Measurements from ENCODE around the gene NCAM1.

DNA sequence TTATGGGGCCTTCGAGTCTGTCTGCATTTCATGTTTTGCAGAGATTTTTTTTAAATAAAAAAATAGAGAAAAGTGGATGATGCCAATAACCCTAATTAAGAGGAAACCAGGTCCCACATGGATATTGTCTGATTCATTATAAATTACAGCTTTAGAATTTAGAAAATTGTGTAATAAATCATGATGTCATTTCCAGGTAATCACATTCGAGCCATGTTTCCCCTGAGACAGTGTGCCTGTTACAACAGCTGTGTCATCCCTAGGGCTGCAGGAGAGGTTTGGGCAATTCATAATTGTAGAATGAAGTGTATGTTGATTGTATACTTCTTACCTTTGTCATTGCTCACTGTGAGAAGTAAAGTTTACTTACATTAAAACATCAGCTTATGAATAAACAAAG is 38.3 kb downstream of the NCAM1 start:
- TF ChIP-seq, protein P1, sequence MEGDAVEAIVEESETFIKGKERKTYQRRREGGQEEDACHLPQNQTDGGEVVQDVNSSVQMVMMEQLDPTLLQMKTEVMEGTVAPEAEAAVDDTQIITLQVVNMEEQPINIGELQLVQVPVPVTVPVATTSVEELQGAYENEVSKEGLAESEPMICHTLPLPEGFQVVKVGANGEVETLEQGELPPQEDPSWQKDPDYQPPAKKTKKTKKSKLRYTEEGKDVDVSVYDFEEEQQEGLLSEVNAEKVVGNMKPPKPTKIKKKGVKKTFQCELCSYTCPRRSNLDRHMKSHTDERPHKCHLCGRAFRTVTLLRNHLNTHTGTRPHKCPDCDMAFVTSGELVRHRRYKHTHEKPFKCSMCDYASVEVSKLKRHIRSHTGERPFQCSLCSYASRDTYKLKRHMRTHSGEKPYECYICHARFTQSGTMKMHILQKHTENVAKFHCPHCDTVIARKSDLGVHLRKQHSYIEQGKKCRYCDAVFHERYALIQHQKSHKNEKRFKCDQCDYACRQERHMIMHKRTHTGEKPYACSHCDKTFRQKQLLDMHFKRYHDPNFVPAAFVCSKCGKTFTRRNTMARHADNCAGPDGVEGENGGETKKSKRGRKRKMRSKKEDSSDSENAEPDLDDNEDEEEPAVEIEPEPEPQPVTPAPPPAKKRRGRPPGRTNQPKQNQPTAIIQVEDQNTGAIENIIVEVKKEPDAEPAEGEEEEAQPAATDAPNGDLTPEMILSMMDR (IDR thresholded peaks at IDR 0.05), result no peak
- TF ChIP-seq EP300 (IDR thresholded peaks at IDR 0.05), result no peak
